GM12875 (cell line): ENCODE measurements around the gene HOXB1.

Experiments
- H3K4me3 ChIP-seq: one replicate; pipeline ENCODE4 v1.5.1; 2011; ENCODE audit warnings: low read depth, low read length, control low read depth
- CTCF ChIP-seq: IDR thresholded peaks from 2 replicates; pipeline ENCODE4 v1.5.1; 2011; ENCODE audit warnings: low read depth, mild to moderate bottlenecking, control low read depth, inconsistent platforms, low read length, moderate library complexity, borderline replicate concordance; ENCODE audit not compliant: insufficient read depth

HOXB1 gene

GRCh38 chr17:48523010-48523409 is 7.8 kb downstream of the HOXB1 start:
- no peak overlapping the region for H3K4me3 ChIP-seq
- no peak for TF ChIP-seq CTCF

GRCh38 chr17:48522031-48522653 is 8.7 kb downstream of the HOXB1 start:
- no peak overlapping the region for H3K4me3 ChIP-seq
- no peak for TF ChIP-seq CTCF

GRCh38 chr17:48520631-48521079 is 10.2 kb downstream of the HOXB1 start:
- TF ChIP-seq CTCF = no peak
- H3K4me3 ChIP-seq = no peak overlapping the region

- no peak for TF ChIP-seq CTCF
- H3K4me3 ChIP-seq = no peak overlapping the region
Measured at GRCh38 chr17:48519427-48519826, 11.4 kb downstream of the HOXB1 start.

- H3K4me3 ChIP-seq = no peak overlapping the region
- TF ChIP-seq CTCF = no peak
Measured at GRCh38 chr17:48517478-48517877, 13.3 kb downstream of the HOXB1 start.

- TF ChIP-seq CTCF = no peak
- no peak overlapping the region for H3K4me3 ChIP-seq
Measured at GRCh38 chr17:48515925-48516900, 14.6 kb downstream of the HOXB1 start.
